ENCODE measurements around the gene LPIN1.

DNA sequence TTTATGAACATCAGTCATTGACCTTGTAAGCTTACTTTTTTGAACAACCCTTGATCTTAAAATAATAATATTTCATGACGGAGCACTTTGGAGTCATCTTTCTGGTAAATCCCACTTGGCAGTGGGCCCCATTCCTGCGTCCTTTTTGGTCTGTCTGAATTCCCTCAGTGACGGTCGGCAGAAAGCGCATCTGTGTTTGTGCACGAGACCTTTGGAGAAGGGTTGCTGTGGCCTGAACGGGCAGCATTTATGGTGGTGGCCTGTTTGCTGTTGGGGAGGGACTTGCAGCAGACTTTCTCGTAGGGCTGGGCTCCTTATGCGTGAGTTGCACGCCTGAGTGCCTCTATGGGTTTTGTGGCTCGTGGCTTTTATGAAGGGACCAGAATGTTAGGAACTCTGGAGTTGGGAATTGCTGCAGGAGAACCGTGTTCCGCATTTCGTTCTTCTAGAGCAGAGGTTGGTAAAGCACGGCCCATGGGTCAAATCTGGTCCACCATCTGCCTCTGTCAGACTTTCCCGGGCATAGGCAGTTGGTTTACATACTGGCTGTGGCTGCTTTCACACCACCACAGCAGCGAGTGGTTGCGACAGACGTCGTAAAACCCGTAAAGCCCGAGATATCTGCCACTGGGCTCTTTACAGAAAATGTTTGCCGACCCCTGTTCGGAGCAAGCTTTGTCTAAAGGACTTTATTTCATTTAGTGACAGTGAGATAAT lies 30.8 kb downstream of the LPIN1 start:
- TF ChIP-seq EP300 (IDR thresholded peaks at IDR 0.05) = no peak
- no peak for TF ChIP-seq CTCF (IDR thresholded peaks at IDR 0.05)
- no peak for TF ChIP-seq POLR2A (IDR thresholded peaks at IDR 0.05; ENCODE audit: low read depth)

Data from esophagus muscularis mucosa (tissue), 4 donors.